HEK293 (cell line): ENCODE data around the gene CDKAL1.

Experiments
- AEBP2 ChIP-seq: fragments of 450-650 bp; formaldehyde crosslinking; IDR thresholded peaks from 2 replicates; pipeline ENCODE4 v1.5.1; 2016; ENCODE audit warnings: missing biosample characterization, missing genetic modification characterization, borderline replicate concordance
- CTCF ChIP-seq: fragments of 450-650 bp; formaldehyde crosslinking; IDR thresholded peaks from 2 replicates; pipeline ENCODE4 v1.5.1; 2016; ENCODE audit warnings: missing biosample characterization, missing genetic modification characterization
- KLF1 ChIP-seq: fragments of 450-650 bp; formaldehyde crosslinking; IDR thresholded peaks from 2 replicates; pipeline ENCODE4 v1.5.1; 2016; ENCODE audit warnings: missing biosample characterization, missing genetic modification characterization
- PRDM4 ChIP-seq: fragments of 450-650 bp; formaldehyde crosslinking; IDR thresholded peaks from 2 replicates; pipeline ENCODE4 v1.5.1; 2017; ENCODE audit warnings: missing biosample characterization, missing genetic modification characterization
- RBAK ChIP-seq: fragments of 450-650 bp; formaldehyde crosslinking; IDR thresholded peaks from 2 replicates; pipeline ENCODE4 v1.5.1; 2016; ENCODE audit warnings: missing biosample characterization, missing genetic modification characterization
- SP3 ChIP-seq: fragments of 450-650 bp; formaldehyde crosslinking; IDR thresholded peaks from 2 replicates; pipeline ENCODE4 v1.5.1; 2016; ENCODE audit warnings: missing biosample characterization, missing genetic modification characterization
- ZBTB17 ChIP-seq: fragments of 450-650 bp; formaldehyde crosslinking; IDR thresholded peaks from 2 replicates; pipeline ENCODE4 v1.5.1; 2016; ENCODE audit warnings: missing biosample characterization, missing genetic modification characterization
- ZBTB49 ChIP-seq: fragments of 450-650 bp; formaldehyde crosslinking; IDR thresholded peaks from 2 replicates; pipeline ENCODE4 v1.5.1; 2016; ENCODE audit warnings: missing biosample characterization, missing genetic modification characterization, low read depth
- ZFP3 ChIP-seq: fragments of 450-650 bp; formaldehyde crosslinking; IDR thresholded peaks from 2 replicates; pipeline ENCODE4 v1.5.1; 2016; ENCODE audit warnings: low read depth, missing biosample characterization, missing genetic modification characterization
- ZNF121 ChIP-seq: fragments of 450-650 bp; formaldehyde crosslinking; IDR thresholded peaks from 2 replicates; pipeline ENCODE4 v1.5.1; 2016; ENCODE audit warnings: missing biosample characterization, missing genetic modification characterization
- ZNF140 ChIP-seq: fragments of 450-650 bp; formaldehyde crosslinking; IDR thresholded peaks from 2 replicates; pipeline ENCODE4 v1.5.1; 2016; ENCODE audit warnings: missing biosample characterization, missing genetic modification characterization
- ZNF324 ChIP-seq: fragments of 450-650 bp; formaldehyde crosslinking; IDR thresholded peaks from 2 replicates; pipeline ENCODE4 v1.5.1; 2016; ENCODE audit warnings: missing biosample characterization, missing genetic modification characterization
- ZNF362 ChIP-seq: fragments of 450-650 bp; formaldehyde crosslinking; IDR thresholded peaks from 2 replicates; pipeline ENCODE4 v1.5.1; 2016; ENCODE audit warnings: missing biosample characterization, missing genetic modification characterization
- ZNF366 ChIP-seq: fragments of 450-650 bp; formaldehyde crosslinking; conservative IDR thresholded peaks from 2 replicates; pipeline ENCODE4 v1.5.1; 2016; ENCODE audit warnings: missing biosample characterization, missing genetic modification characterization
- ZNF404 ChIP-seq: fragments of 450-650 bp; formaldehyde crosslinking; IDR thresholded peaks from 2 replicates; pipeline ENCODE4 v1.5.1; 2017; ENCODE audit warnings: missing biosample characterization, missing genetic modification characterization
- ZNF473 ChIP-seq: fragments of 450-650 bp; formaldehyde crosslinking; IDR thresholded peaks from 2 replicates; pipeline ENCODE4 v1.5.1; 2017; ENCODE audit warnings: missing biosample characterization, missing genetic modification characterization
- ZNF518A ChIP-seq: fragments of 450-650 bp; formaldehyde crosslinking; conservative IDR thresholded peaks from 2 replicates; pipeline ENCODE4 v1.5.1; 2016; ENCODE audit warnings: low read depth, missing biosample characterization, missing genetic modification characterization
- ZNF529 ChIP-seq: fragments of 450-650 bp; formaldehyde crosslinking; IDR thresholded peaks from 2 replicates; pipeline ENCODE4 v1.5.1; 2017; ENCODE audit warnings: missing genetic modification characterization, missing biosample characterization; ENCODE audit not compliant: insufficient replicate concordance
- ZNF549 ChIP-seq: fragments of 450-650 bp; IDR thresholded peaks from 2 replicates; pipeline ENCODE4 v1.5.1; 2018; ENCODE audit warnings: missing biosample characterization, missing genetic modification characterization, mild to moderate bottlenecking, inconsistent platforms, moderate library complexity
- ZNF629 ChIP-seq: fragments of 450-650 bp; formaldehyde crosslinking; IDR thresholded peaks from 2 replicates; pipeline ENCODE4 v1.5.1; 2017; ENCODE audit warnings: missing biosample characterization, missing genetic modification characterization
- ZSCAN4 ChIP-seq: fragments of 450-650 bp; formaldehyde crosslinking; IDR thresholded peaks from 2 replicates; pipeline ENCODE4 v1.5.1; 2017; ENCODE audit warnings: missing biosample characterization, missing genetic modification characterization

The CDKAL1 gene

GRCh38 chr6:21264288-21265033 lies 730.2 kb downstream of the CDKAL1 start (continued):
- TF ChIP-seq AEBP2 (tag by site-specific recombination) (0 out of 2 replicates have a peak, but pooled peaks have one; percentile 32), ZNF549 (tag by site-specific recombination) (no peak), ZBTB49 (peak; percentile 72), ZNF518A (tag by site-specific recombination) (peak; percentile 62), ZNF629 (peak; percentile 89), ZNF121 (peak; percentile 83), CTCF (no peak), ZNF140 (no peak), KLF1 (tag by site-specific recombination) (0 out of 2 replicates have a peak, but pooled peaks have one; percentile 48), ZBTB17 (tag by site-specific recombination) (peak; percentile 91), ZNF324 (tag by site-specific recombination) (peak; percentile 67; the same call in 1 of the 2 replicates), SP3 (0 out of 2 replicates have a peak, but pooled peaks have one; percentile 23), ZSCAN4 (tag by site-specific recombination) (peak; percentile 53; the same call in 1 of the 2 replicates), ZNF362 (tag by site-specific recombination) (peak; percentile 62; the same call in 1 of the 2 replicates), ZNF473 (tag by site-specific recombination) (no peak), ZNF366 (tag by site-specific recombination) (peak; percentile 90), ZNF529 (tag by site-specific recombination) (peak; percentile 15), PRDM4 (peak; percentile 97), RBAK (tag by site-specific recombination) (no peak), ZNF404 (no peak), ZFP3 (tag by site-specific recombination) (peak; percentile 50)
